ENCODE data around the gene SLC11A2. TPM values are rescaled to one million over a fixed set of nuclear protein-coding genes. Genes with fewer than 3 reads are reported as not detected.

The SLC11A2 gene
- total and polyA plus RNA-seq, 2 donors (not counting 1 experiment from before 2014, with no cell fraction given): 19.7 to 42.0 TPM

DNA sequence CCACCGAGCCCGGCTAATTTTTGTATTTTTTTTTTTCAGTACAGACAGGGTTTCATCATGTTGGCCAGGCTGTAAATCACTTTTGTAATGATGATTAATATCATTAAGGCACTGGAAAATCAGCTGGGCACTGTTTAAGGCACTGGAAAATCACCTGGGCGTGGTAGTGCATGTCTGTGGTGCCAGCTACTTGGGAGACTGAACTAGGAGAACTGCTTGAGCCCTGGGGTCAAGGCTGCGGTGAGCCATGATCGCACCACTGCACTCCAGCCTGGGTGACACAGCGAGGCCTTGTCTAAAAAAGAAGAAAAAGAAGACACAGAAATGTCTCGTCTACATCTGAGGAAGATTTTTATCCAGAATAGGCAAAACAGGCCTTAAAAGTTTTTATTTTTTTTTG, 12.7 kb downstream of the SLC11A2 start:
- peaks cover 5% of the 10 kb centered on the region for H4K20me1 ChIP-seq (ENCODE audit: control insufficient read depth, insufficient read depth, low read length, poor library complexity, severe bottlenecking)
- no peaks in the 10 kb centered on the region for H3K27me3 Mint-ChIP-seq
- ATAC-seq (ENCODE audit: low read depth): no peak
- TF ChIP-seq, protein P1, sequence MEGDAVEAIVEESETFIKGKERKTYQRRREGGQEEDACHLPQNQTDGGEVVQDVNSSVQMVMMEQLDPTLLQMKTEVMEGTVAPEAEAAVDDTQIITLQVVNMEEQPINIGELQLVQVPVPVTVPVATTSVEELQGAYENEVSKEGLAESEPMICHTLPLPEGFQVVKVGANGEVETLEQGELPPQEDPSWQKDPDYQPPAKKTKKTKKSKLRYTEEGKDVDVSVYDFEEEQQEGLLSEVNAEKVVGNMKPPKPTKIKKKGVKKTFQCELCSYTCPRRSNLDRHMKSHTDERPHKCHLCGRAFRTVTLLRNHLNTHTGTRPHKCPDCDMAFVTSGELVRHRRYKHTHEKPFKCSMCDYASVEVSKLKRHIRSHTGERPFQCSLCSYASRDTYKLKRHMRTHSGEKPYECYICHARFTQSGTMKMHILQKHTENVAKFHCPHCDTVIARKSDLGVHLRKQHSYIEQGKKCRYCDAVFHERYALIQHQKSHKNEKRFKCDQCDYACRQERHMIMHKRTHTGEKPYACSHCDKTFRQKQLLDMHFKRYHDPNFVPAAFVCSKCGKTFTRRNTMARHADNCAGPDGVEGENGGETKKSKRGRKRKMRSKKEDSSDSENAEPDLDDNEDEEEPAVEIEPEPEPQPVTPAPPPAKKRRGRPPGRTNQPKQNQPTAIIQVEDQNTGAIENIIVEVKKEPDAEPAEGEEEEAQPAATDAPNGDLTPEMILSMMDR (IDR thresholded peaks at IDR 0.05): no peak
- no peak overlapping the region for H3K4me2 ChIP-seq (replicated peaks; ENCODE audit: low read depth, low read length, poor library complexity, severe bottlenecking)
- no peak overlapping the region for H3K4me3 Mint-ChIP-seq
- WGBS (ENCODE audit: insufficient coverage): 100% methylated on average over 7 of the region's 7 CpGs
- peaks cover 11 to 12% of the 10 kb centered on the region in 2 donors for H3K4me1 ChIP-seq (ENCODE audit: control insufficient read depth in 2 of 2, insufficient read depth in 2 of 2, low read length in 2 of 2)
- POLR2A ChIA-PET: interaction anchor here (0.7 kb wide), 1 partner anchor 13 kb away, joined by 3 read pairs; the partner anchor contains the start of gene SLC11A2
- H3K9me3 Mint-ChIP-seq (ENCODE audit: insufficient read depth): no peaks in the 10 kb centered on the region
- intact Hi-C loops (cut with micrococcal nuclease): no loop called here
- H3K9me3 ChIP-seq (ENCODE audit: control extremely low read depth in 1 of 3, control insufficient read depth in 2 of 3, insufficient read depth in 1 of 3, low read length in 2 of 3): no peaks in the 10 kb centered on the region
- peaks cover 16% of the 10 kb centered on the region for H3K4me1 Mint-ChIP-seq
- no peaks in the 10 kb centered on the region for H3K36me3 ChIP-seq (replicated peaks in 1 of 2; ENCODE audit: control extremely low read depth in 1 of 2, control insufficient read depth in 1 of 2, extremely low read depth in 1 of 2, insufficient read depth in 2 of 2, low read length in 1 of 2)
- no peak overlapping the region for H2AFZ ChIP-seq (ENCODE audit: insufficient read depth, low read depth, low read length, poor library complexity, severe bottlenecking)
- DNase-seq: no peak
- CTCF ChIA-PET: interaction anchor here (1.6 kb wide), 1 partner anchor 9 kb away, joined by 6 read pairs; no protein-coding TSS in a partner anchor
- no peaks in the 10 kb centered on the region for H3K27me3 ChIP-seq (replicated peaks in 1 of 4; ENCODE audit: control extremely low read depth in 1 of 4, control insufficient read depth in 3 of 4, insufficient read depth in 4 of 4, low read length in 3 of 4)
- peaks cover 75% of the 10 kb centered on the region for H3K79me2 ChIP-seq (ENCODE audit: control insufficient read depth, insufficient read depth, low read length)
- H3K4me3 ChIP-seq (ENCODE audit: control extremely low read depth in 1 of 5, extremely low read depth in 1 of 5, insufficient read depth in 1 of 5, low read depth in 2 of 5, low read length in 4 of 5): no peak overlapping the region
- no peak overlapping the region for H3K27ac ChIP-seq (ENCODE audit: low read length in 2 of 2)
- H3K9ac ChIP-seq (ENCODE audit: low read length): no peak overlapping the region
- no peak overlapping the region for H3K27ac Mint-ChIP-seq

DNA sequence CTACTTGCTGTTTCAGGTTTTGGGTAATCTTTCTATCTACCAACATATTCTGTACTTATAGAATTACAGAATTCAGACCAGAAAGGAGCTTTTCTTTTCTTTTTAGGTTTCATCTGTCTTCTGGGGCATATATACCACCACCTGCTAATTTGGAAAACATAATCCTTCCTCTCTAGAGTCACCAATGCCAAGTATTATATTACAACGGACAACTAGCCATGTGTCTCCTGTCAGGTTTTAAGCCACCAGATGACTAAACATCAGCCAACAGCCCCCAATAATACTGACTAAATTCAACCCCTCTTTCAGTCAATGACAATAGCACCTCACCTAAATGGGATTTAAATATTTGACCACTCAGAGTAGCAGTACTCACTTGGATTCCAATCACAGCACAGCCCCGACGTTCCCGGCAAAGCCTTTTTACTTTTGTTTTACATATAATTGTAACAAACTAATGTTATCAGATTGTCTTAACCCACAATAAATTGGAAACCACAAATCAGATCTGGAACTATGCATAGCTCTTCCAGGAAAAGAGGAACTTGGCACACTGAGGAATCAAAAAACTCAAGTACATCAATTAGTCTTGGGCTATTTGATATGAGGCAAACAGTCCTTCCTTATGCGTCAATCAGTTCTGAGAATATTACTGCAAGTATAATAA, 13.5 kb downstream of the SLC11A2 start:
- intact Hi-C loops (cut with micrococcal nuclease): no loop called here
- no peak overlapping the region for H3K4me2 ChIP-seq (replicated peaks; ENCODE audit: low read depth, low read length, poor library complexity, severe bottlenecking)
- H4K20me1 ChIP-seq (ENCODE audit: control insufficient read depth, insufficient read depth, low read length, poor library complexity, severe bottlenecking): peaks cover 5% of the 10 kb centered on the region
- TF ChIP-seq, protein P1 (IDR thresholded peaks at IDR 0.05): no peak
- TF ChIP-seq EZH2 (IDR thresholded peaks at IDR 0.05; ENCODE audit: borderline replicate concordance, insufficient read depth, low read depth, low read length, poor library complexity, severe bottlenecking): no peak
- no peak overlapping the region for H3K27ac ChIP-seq (ENCODE audit: low read length in 2 of 2)
- DNase-seq (no peak), ATAC-seq (ENCODE audit: low read depth) (no peak)
- CTCF ChIA-PET: interaction anchor here (0.7 to 1.6 kb wide), 2 partner anchors 10 to 295 kb away, joined by 3 to 6 read pairs; no protein-coding TSS in a partner anchor
- POLR2A ChIA-PET: interaction anchor here (0.6 to 0.7 kb wide), 2 partner anchors 14 to 33 kb away, joined by 3 to 9 read pairs; partner anchors contain the start of gene SLC11A2
- Mint-ChIP-seq H3K27ac (no peak overlapping the region), H3K4me1 (peaks cover 18% of the 10 kb centered on the region), H3K4me3 (no peak overlapping the region), H3K27me3 (no peaks in the 10 kb centered on the region), H3K9me3 (ENCODE audit: insufficient read depth) (no peaks in the 10 kb centered on the region)
- H3K27me3 ChIP-seq (replicated peaks in 1 of 4; ENCODE audit: control extremely low read depth in 1 of 4, control insufficient read depth in 3 of 4, insufficient read depth in 4 of 4, low read length in 3 of 4): no peaks in the 10 kb centered on the region
- no peak overlapping the region for H3K4me3 ChIP-seq (ENCODE audit: control extremely low read depth in 1 of 5, extremely low read depth in 1 of 5, insufficient read depth in 1 of 5, low read depth in 2 of 5, low read length in 4 of 5)
- 89% methylated on average over 1 of the region's 5 CpGs for WGBS (ENCODE audit: insufficient coverage)
- H2AFZ ChIP-seq (ENCODE audit: insufficient read depth, low read depth, low read length, poor library complexity, severe bottlenecking): no peak overlapping the region
- H3K9me3 ChIP-seq (ENCODE audit: control extremely low read depth in 1 of 3, control insufficient read depth in 2 of 3, insufficient read depth in 1 of 3, low read length in 2 of 3): no peaks in the 10 kb centered on the region
- H3K36me3 ChIP-seq (replicated peaks in 1 of 2; ENCODE audit: control extremely low read depth in 1 of 2, control insufficient read depth in 1 of 2, extremely low read depth in 1 of 2, insufficient read depth in 2 of 2, low read length in 1 of 2): no peaks in the 10 kb centered on the region
- peaks cover 68% of the 10 kb centered on the region for H3K79me2 ChIP-seq (ENCODE audit: control insufficient read depth, insufficient read depth, low read length)
- no peak overlapping the region for H3K9ac ChIP-seq (ENCODE audit: low read length)
- peaks cover 13 to 14% of the 10 kb centered on the region in 2 donors for H3K4me1 ChIP-seq (ENCODE audit: control insufficient read depth in 2 of 2, insufficient read depth in 2 of 2, low read length in 2 of 2)
